Spleen (tissue), 11 donors: ENCODE measurements around the gene RPGRIP1L. TPM values are rescaled to one million over a fixed set of nuclear protein-coding genes. Genes with fewer than 3 reads are reported as not detected.

Experiments used
- DNase-seq: peaks from one replicate; pipeline ENCODE4 v3.0.0-alpha.2; 2020
- H3K27ac ChIP-seq, 8 donors: fragments of 200-600 bp; sonication (generic) in 7 of 8; 1 replicate in 4 of 8; 2 replicates in 4 of 8; pipeline versions ENCODE4 v1.5.0 to v1.8.0; 2016 to 2021; ENCODE audit warnings: inconsistent platforms in 4 of 8, mild to moderate bottlenecking in 4 of 8, moderate library complexity in 1 of 8
- H3K27me3 ChIP-seq, 7 donors: fragments of 200-600 bp; sonication (generic) in 6 of 7; replicated peaks in 1 of 7; 1 replicate in 4 of 7; 2 replicates in 3 of 7; pipeline versions ENCODE4 v1.5.0 to v1.8.0; 2016 to 2021; ENCODE audit warnings: inconsistent platforms in 3 of 7, mild to moderate bottlenecking in 1 of 7
- H3K36me3 ChIP-seq, 6 donors: fragments of 200-600 bp; sonication (generic) in 5 of 6; 1 replicate in 4 of 6; 2 replicates in 2 of 6; pipeline versions ENCODE4 v1.5.0 to v1.8.0; 2016 to 2021; ENCODE audit warnings: inconsistent platforms in 2 of 6
- H3K4me1 ChIP-seq, 6 donors: fragments of 200-600 bp; sonication (generic) in 5 of 6; 1 replicate in 3 of 6; 2 replicates in 3 of 6; pipeline versions ENCODE4 v1.5.0 to v1.8.0; 2016 to 2021; ENCODE audit warnings: inconsistent platforms in 3 of 6
- H3K4me3 ChIP-seq, 8 donors: fragments of 200-600 bp; sonication (generic) in 7 of 8; 1 replicate in 4 of 8; 2 replicates in 4 of 8; pipeline versions ENCODE4 v1.5.0 to v1.8.0; 2016 to 2021; ENCODE audit warnings: inconsistent platforms in 4 of 8, mild to moderate bottlenecking in 4 of 8, moderate library complexity in 2 of 8
- H3K9me3 ChIP-seq, 8 donors: fragments of 200-600 bp; sonication (generic) in 7 of 8; 1 replicate in 4 of 8; 2 replicates in 4 of 8; pipeline versions ENCODE4 v1.5.0 to v1.8.0; 2016 to 2021; ENCODE audit warnings: inconsistent platforms in 4 of 8
- POLR2A ChIP-seq, 3 donors: fragments of 450-650 bp; IDR thresholded peaks; one replicate each; pipeline ENCODE4 v1.5.1; 2017; ENCODE audit warnings: antibody characterized with exemption in 3 of 3, mild to moderate bottlenecking in 1 of 3
- POLR2AphosphoS5 ChIP-seq, 3 donors: sonication (generic); formaldehyde crosslinking; IDR thresholded peaks; one replicate each; pipeline ENCODE4 v1.5.1; 2017; ENCODE audit warnings: antibody characterized with exemption in 3 of 3
- WGBS, 5 donors: extraction: QIAGEN DNeasy Blood & Tissue Kit in 3 of 5; methylation state at CpG; one replicate each; pipeline versions ENCODE4 v1.1.5 to v1.1.7; 2013 to 2018; 5-methylcytosine and 5-hydroxymethylcytosine counted together
- intact Hi-C: fragments of 100-400 bp; cut with DNase I; formaldehyde crosslinking; loops from one replicate; pipeline ENCODE4 v1.15.0; 2023; ENCODE audit warnings: low total_unique reads
- polyA plus RNA-seq, 3 donors: library from polyadenylated mRNA; stranded (reverse); fragments of 200-250 nt; gene quantifications; one replicate each; pipeline ENCODE4 v1.2.1, GENCODE V29; 2013
- total RNA-seq, 7 donors: library from RNA; depleted of rRNA in 3 of 7; stranded (reverse); fragments of >200 nt in 3 of 7; fragmentation: NEBNext Ultra II Directional in 4 of 7; extraction: Animal tissue kit (Norgen Biotek cat#: 25700) in 4 of 7; gene quantifications; one replicate each; pipeline versions ENCODE4 v1.1.0 to v1.2.1, GENCODE V29; 2016 to 2021
- TF ChIP-seq, protein P1 (sequence below), 11 experiments: fragments of 200-600 bp in 7 of 11; fragments of 450-650 bp in 4 of 11; sonication (generic) in 4 of 11; IDR thresholded peaks in 8 of 11; conservative IDR thresholded peaks in 3 of 11; 1 replicate in 7 of 11; 2 replicates in 4 of 11; pipeline versions ENCODE4 v1.4.0 to v1.8.0; 2016 to 2021; ENCODE audit warnings: antibody characterized with exemption in 11 of 11, inconsistent platforms in 4 of 11, mild to moderate bottlenecking in 1 of 11
- donor health status: healthy with polysubstance abuse.
- donor health status: DM: no; HTN: no; CAD: no; lungs with moderate emphysema.
- donor health status: DM: no; HTN: no; CAD: no.
- donor health status: Bipolar disorder and iron deficiency.
- donor health status: healthy.
- donor health status: DM: no; HTN: no; CAD: no.
- donor health status: DM: yes; HTN: yes; CAD: no.

The RPGRIP1L gene
- total and polyA plus RNA-seq, 10 donors = 0.65 to 4.4 (median 2.4) TPM

DNA sequence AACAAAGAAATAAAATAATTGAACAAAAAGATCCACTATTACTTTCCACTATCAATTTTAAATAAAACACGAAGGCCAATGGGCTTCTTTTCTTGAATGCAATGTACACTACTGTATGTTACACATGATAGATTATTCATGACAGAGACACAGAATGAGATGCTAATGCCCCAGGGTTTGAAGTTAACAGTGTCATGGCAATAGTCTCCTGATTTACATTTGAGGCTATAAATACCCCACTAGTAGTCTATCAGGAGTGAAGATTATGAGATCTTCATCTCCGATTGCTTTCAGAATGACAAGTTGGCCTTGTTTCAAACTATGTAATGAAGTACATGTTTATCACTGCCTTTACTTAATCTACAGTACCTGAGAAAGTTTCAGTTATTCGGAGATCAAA, 84.4 kb downstream of the RPGRIP1L start:
- no peak for DNase-seq
- H3K4me1 ChIP-seq = no peaks in the 10 kb centered on the region
- H3K27me3 ChIP-seq = no peaks in the 10 kb centered on the region
- H3K4me3 ChIP-seq = no peak overlapping the region
- intact Hi-C loops = no loop called here
- WGBS, 5 donors = 84 to 90% (median 88%) methylated on average over 3 of the region's 3 CpGs
- no peak overlapping the region for H3K27ac ChIP-seq
- TF ChIP-seq POLR2AphosphoS5 (IDR thresholded peaks at IDR 0.05) (no peak), POLR2A (IDR thresholded peaks at IDR 0.05) (no peak)
- TF ChIP-seq, protein P1, sequence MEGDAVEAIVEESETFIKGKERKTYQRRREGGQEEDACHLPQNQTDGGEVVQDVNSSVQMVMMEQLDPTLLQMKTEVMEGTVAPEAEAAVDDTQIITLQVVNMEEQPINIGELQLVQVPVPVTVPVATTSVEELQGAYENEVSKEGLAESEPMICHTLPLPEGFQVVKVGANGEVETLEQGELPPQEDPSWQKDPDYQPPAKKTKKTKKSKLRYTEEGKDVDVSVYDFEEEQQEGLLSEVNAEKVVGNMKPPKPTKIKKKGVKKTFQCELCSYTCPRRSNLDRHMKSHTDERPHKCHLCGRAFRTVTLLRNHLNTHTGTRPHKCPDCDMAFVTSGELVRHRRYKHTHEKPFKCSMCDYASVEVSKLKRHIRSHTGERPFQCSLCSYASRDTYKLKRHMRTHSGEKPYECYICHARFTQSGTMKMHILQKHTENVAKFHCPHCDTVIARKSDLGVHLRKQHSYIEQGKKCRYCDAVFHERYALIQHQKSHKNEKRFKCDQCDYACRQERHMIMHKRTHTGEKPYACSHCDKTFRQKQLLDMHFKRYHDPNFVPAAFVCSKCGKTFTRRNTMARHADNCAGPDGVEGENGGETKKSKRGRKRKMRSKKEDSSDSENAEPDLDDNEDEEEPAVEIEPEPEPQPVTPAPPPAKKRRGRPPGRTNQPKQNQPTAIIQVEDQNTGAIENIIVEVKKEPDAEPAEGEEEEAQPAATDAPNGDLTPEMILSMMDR (IDR thresholded peaks at IDR 0.05 in 8 of 11, conservative IDR thresholded peaks at IDR 0.05 in 3 of 11) = no peak
- H3K9me3 ChIP-seq = no peaks in the 10 kb centered on the region
- H3K36me3 ChIP-seq = peaks cover 0 to 6% (median 0%) of the 10 kb centered on the region in 6 donors

- no peak for DNase-seq
- no peak overlapping the region for H3K27ac ChIP-seq
- no peaks in the 10 kb centered on the region for H3K27me3 ChIP-seq
- TF ChIP-seq POLR2A (IDR thresholded peaks at IDR 0.05) (no peak), POLR2AphosphoS5 (IDR thresholded peaks at IDR 0.05) (no peak)
- TF ChIP-seq, protein P1 (IDR thresholded peaks at IDR 0.05 in 8 of 11, conservative IDR thresholded peaks at IDR 0.05 in 3 of 11) = no peak
- no peaks in the 10 kb centered on the region for H3K9me3 ChIP-seq
- intact Hi-C loops = no loop called here
- no peak overlapping the region for H3K4me3 ChIP-seq
- no peaks in the 10 kb centered on the region for H3K4me1 ChIP-seq
- 70 to 97% (median 85%) methylated on average over 1 of the region's 1 CpG for WGBS, 5 donors
- peaks cover 0 to 6% (median 0%) of the 10 kb centered on the region in 6 donors for H3K36me3 ChIP-seq
These were observed 89.3 kb downstream of the RPGRIP1L start for GRCh38 chr16:53614346-53614745.

GRCh38 chr16:53612003-53612402, 91.7 kb downstream of the RPGRIP1L start:
- intact Hi-C loops = no loop called here
- WGBS, 5 donors = 95 to 99% (median 98%) methylated on average over 3 of the region's 3 CpGs
- H3K9me3 ChIP-seq = no peaks in the 10 kb centered on the region
- H3K27ac ChIP-seq = no peak overlapping the region
- no peak for DNase-seq
- TF ChIP-seq, protein P1 (IDR thresholded peaks at IDR 0.05 in 8 of 11, conservative IDR thresholded peaks at IDR 0.05 in 3 of 11) = no peak
- TF ChIP-seq POLR2AphosphoS5 (IDR thresholded peaks at IDR 0.05) = no peak
- no peak for TF ChIP-seq POLR2A (IDR thresholded peaks at IDR 0.05)
- no peak overlapping the region for H3K4me3 ChIP-seq
- H3K27me3 ChIP-seq = no peaks in the 10 kb centered on the region
- H3K4me1 ChIP-seq = no peaks in the 10 kb centered on the region
- H3K36me3 ChIP-seq = no peaks in the 10 kb centered on the region

DNA sequence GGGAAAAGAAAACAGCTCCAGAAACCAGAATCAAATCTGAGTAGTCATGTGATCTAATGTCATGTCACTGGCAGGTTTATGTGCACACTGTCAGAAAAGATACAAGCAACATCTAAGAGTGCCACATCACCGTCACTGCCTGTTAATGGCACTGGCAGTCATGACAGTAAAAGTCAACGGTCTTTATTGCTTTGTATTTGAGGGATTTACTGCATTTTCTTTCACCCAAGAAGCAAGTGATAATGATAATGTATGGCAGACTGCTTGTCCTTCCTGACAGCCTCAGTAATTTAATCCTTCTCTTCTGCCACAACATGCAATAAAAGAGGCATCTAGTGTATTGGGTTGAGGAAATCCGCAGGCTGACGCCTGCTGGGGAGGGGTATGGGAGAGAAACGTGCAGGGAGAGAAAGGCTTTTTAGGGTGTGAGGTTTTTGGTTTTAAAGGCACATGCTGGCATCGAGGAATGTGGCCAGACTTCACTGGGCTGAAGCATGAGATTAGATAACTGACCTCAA, 92.4 kb downstream of the RPGRIP1L start:
- Histone ChIP-seq H3K9me3 (no peaks in the 10 kb centered on the region), H3K27ac (no peak overlapping the region), H3K4me1 (no peaks in the 10 kb centered on the region), H3K36me3 (no peaks in the 10 kb centered on the region), H3K27me3 (no peaks in the 10 kb centered on the region), H3K4me3 (no peak overlapping the region)
- intact Hi-C loops = no loop called here
- no peak for TF ChIP-seq POLR2A (IDR thresholded peaks at IDR 0.05)
- TF ChIP-seq POLR2AphosphoS5 (IDR thresholded peaks at IDR 0.05) = no peak
- no peak for DNase-seq
- 76 to 86% (median 80%) methylated on average over 6 of the region's 6 CpGs for WGBS, 5 donors

GRCh38 chr16:53609536-53609935, 94.1 kb downstream of the RPGRIP1L start:
- H3K27me3 ChIP-seq = no peaks in the 10 kb centered on the region
- H3K4me3 ChIP-seq = no peak overlapping the region
- TF ChIP-seq, protein P1 (IDR thresholded peaks at IDR 0.05 in 8 of 11, conservative IDR thresholded peaks at IDR 0.05 in 3 of 11) = no peak
- TF ChIP-seq POLR2A (IDR thresholded peaks at IDR 0.05) (no peak), POLR2AphosphoS5 (IDR thresholded peaks at IDR 0.05) (no peak)
- H3K36me3 ChIP-seq = peaks cover 0 to 9% (median 0%) of the 10 kb centered on the region in 6 donors
- H3K9me3 ChIP-seq = no peaks in the 10 kb centered on the region
- no peak for DNase-seq
- WGBS, 5 donors = 88 to 97% (median 93%) methylated on average over 4 of the region's 4 CpGs
- H3K27ac ChIP-seq = no peak overlapping the region
- no peaks in the 10 kb centered on the region for H3K4me1 ChIP-seq
- intact Hi-C loops = no loop called here
